ENCODE measurements around the gene AFF3. TPM values are rescaled to one million over a fixed set of nuclear protein-coding genes. Genes with fewer than 3 reads are reported as not detected.

Gene AFF3
- total RNA-seq, 1 experiment from 2014 or later: not detected

- H3K4me1 ChIP-seq (replicated peaks; ENCODE audit: insufficient read depth): no peaks in the 10 kb centered on the region
- no peaks in the 10 kb centered on the region for H4K20me1 ChIP-seq (ENCODE audit: insufficient read depth)
- H3K9me2 ChIP-seq (ENCODE audit: insufficient read depth): no peaks in the 10 kb centered on the region
- H3K27ac ChIP-seq: no peak overlapping the region
- no peaks in the 10 kb centered on the region for H3K36me3 ChIP-seq (ENCODE audit: low read depth)
- no peak overlapping the region for H2AFZ ChIP-seq
- H3F3A ChIP-seq (ENCODE audit: insufficient read depth, low read depth): no peaks in the 10 kb centered on the region
- TF ChIP-seq CTCF (conservative IDR thresholded peaks at IDR 0.05): no peak
- TF ChIP-seq EZH2 (IDR thresholded peaks at IDR 0.05; ENCODE audit: low read depth): no peak
- DNase-seq: no peak
- intact Hi-C loops (cut with micrococcal nuclease; ENCODE audit: unreplicated experiment): no loop called here
- H3K4me3 ChIP-seq: no peak overlapping the region
- peaks cover 68% of the 10 kb centered on the region for H3K27me3 ChIP-seq (ENCODE audit: insufficient read depth, low read depth)
- no peaks in the 10 kb centered on the region for H3K9me3 ChIP-seq (ENCODE audit: insufficient read depth, low read depth)
- CTCF ChIA-PET: no interaction called here
- no peaks in the 10 kb centered on the region for H3K79me2 ChIP-seq (ENCODE audit: low read depth)
- POLR2A ChIA-PET (ENCODE audit: unreplicated experiment): no interaction called here
- BruUV-seq (replicated peaks): no TSS peak
- no peak overlapping the region for H3K4me2 ChIP-seq
Observed at GRCh38 chr2:99845296-99845695, 297.1 kb downstream of the AFF3 start.

- Histone ChIP-seq H3K36me3 (ENCODE audit: low read depth) (no peaks in the 10 kb centered on the region), H2AFZ (no peak overlapping the region), H3K4me3 (no peak overlapping the region), H4K20me1 (ENCODE audit: insufficient read depth) (no peaks in the 10 kb centered on the region), H3K79me2 (ENCODE audit: low read depth) (no peaks in the 10 kb centered on the region), H3K27ac (no peak overlapping the region), H3F3A (ENCODE audit: insufficient read depth, low read depth) (no peaks in the 10 kb centered on the region), H3K4me2 (no peak overlapping the region), H3K9me3 (ENCODE audit: insufficient read depth, low read depth) (no peaks in the 10 kb centered on the region), H3K27me3 (ENCODE audit: insufficient read depth, low read depth) (peaks cover 74% of the 10 kb centered on the region), H3K4me1 (replicated peaks; ENCODE audit: insufficient read depth) (no peaks in the 10 kb centered on the region), H3K9me2 (ENCODE audit: insufficient read depth) (no peaks in the 10 kb centered on the region)
- intact Hi-C loops (cut with micrococcal nuclease; ENCODE audit: unreplicated experiment): no loop called here
- ChIA-PET CTCF (no interaction called here), POLR2A (ENCODE audit: unreplicated experiment) (no interaction called here)
- no peak for DNase-seq
- TF ChIP-seq CTCF (conservative IDR thresholded peaks at IDR 0.05): no peak
- no peak for TF ChIP-seq EZH2 (IDR thresholded peaks at IDR 0.05; ENCODE audit: low read depth)
- no TSS peak for BruUV-seq (replicated peaks)
Observed at GRCh38 chr2:99842451-99842850, 299.9 kb downstream of the AFF3 start.

- Histone ChIP-seq H3K4me3 (no peak overlapping the region), H3K4me2 (no peak overlapping the region), H2AFZ (no peak overlapping the region), H3K4me1 (replicated peaks; ENCODE audit: insufficient read depth) (no peaks in the 10 kb centered on the region), H3K9me3 (ENCODE audit: insufficient read depth, low read depth) (no peaks in the 10 kb centered on the region), H3K27ac (no peak overlapping the region), H3F3A (ENCODE audit: insufficient read depth, low read depth) (no peaks in the 10 kb centered on the region), H3K36me3 (ENCODE audit: low read depth) (no peaks in the 10 kb centered on the region), H4K20me1 (ENCODE audit: insufficient read depth) (no peaks in the 10 kb centered on the region), H3K9me2 (ENCODE audit: insufficient read depth) (no peaks in the 10 kb centered on the region), H3K79me2 (ENCODE audit: low read depth) (no peaks in the 10 kb centered on the region), H3K27me3 (ENCODE audit: insufficient read depth, low read depth) (peaks cover 68% of the 10 kb centered on the region)
- ChIA-PET POLR2A (ENCODE audit: unreplicated experiment) (no interaction called here), CTCF (no interaction called here)
- intact Hi-C loops (cut with micrococcal nuclease; ENCODE audit: unreplicated experiment): no loop called here
- no peak for TF ChIP-seq CTCF (conservative IDR thresholded peaks at IDR 0.05)
- no peak for TF ChIP-seq EZH2 (IDR thresholded peaks at IDR 0.05; ENCODE audit: low read depth)
- no TSS peak for BruUV-seq (replicated peaks)
- no peak for DNase-seq
Observed at GRCh38 chr2:99841749-99842148, 300.6 kb downstream of the AFF3 start.

All from PC-9 (cell line).